B cell (primary cell): ENCODE measurements around the gene INPP5B. TPM values are rescaled to one million over a fixed set of nuclear protein-coding genes. Genes with fewer than 3 reads are reported as not detected.

ENCODE experiments used
- ATAC-seq: fragments of 200-7000 bp; cut with Tn5 transposase; one replicate; pipeline ENCODE4 v1.10.0; 2021; ENCODE audit warnings: low read depth, mild to moderate bottlenecking, moderate number of reproducible peaks, moderate library complexity
- CTCF ChIA-PET: fragments of 350-600 bp; sonication (Branson Sonifier 250); formaldehyde crosslinking; loops from one replicate; lab custom pipeline; 2021; ENCODE audit warnings: antibody characterized with exemption, inconsistent platforms; lab: Charles Lee
- POLR2A ChIA-PET: fragments of 350-600 bp; sonication (Branson Sonifier 250); formaldehyde crosslinking; loops from one replicate; lab custom pipeline; 2021; ENCODE audit warnings: antibody characterized with exemption; lab: Charles Lee
- DNase-seq: peaks from one replicate; pipeline ENCODE4 v3.0.0; 2013
- H2AFZ ChIP-seq: 2 replicates; pipeline ENCODE4 v1.6.1; 2012; ENCODE audit warnings: mild to moderate bottlenecking, low read depth, low read length; ENCODE audit not compliant: insufficient read depth, poor library complexity, severe bottlenecking
- H3K27ac ChIP-seq, 2 donors: 1 replicate in 1 of 2; 2 replicates in 1 of 2; pipeline ENCODE4 v1.5.1; 2012 to 2013; ENCODE audit warnings: low read length in 2 of 2, mild to moderate bottlenecking in 2 of 2, moderate library complexity in 1 of 2
- H3K27me3 ChIP-seq, 4 experiments: fragments of 200-600 bp in 1 of 4; sonication (generic) in 1 of 4; replicated peaks in 1 of 4; 1 replicate in 2 of 4; 2 replicates in 2 of 4; pipeline versions ENCODE4 v1.6.1 to v1.7.0; 2013 to 2016; ENCODE audit warnings: low read length in 3 of 4, mild to moderate bottlenecking in 2 of 4, mixed read lengths in 1 of 4, moderate library complexity in 1 of 4; ENCODE audit not compliant: insufficient read depth in 4 of 4, control insufficient read depth in 3 of 4; ENCODE audit errors: control extremely low read depth in 1 of 4
- H3K36me3 ChIP-seq, 2 experiments: replicated peaks in 1 of 2; 1 replicate in 1 of 2; 2 replicates in 1 of 2; pipeline versions ENCODE4 v1.6.1 to v1.7.1; 2013; ENCODE audit warnings: low read length in 1 of 2; ENCODE audit not compliant: insufficient read depth in 2 of 2, control insufficient read depth in 1 of 2; ENCODE audit errors: control extremely low read depth in 1 of 2, extremely low read depth in 1 of 2
- H3K4me1 ChIP-seq, 2 donors: fragments of 200-600 bp in 1 of 2; sonication (generic) in 1 of 2; 1 replicate in 1 of 2; 2 replicates in 1 of 2; pipeline versions ENCODE4 v1.5.1 to v1.6.1; 2013 to 2017; ENCODE audit warnings: low read length in 2 of 2; ENCODE audit not compliant: control insufficient read depth in 2 of 2, insufficient read depth in 2 of 2
- H3K4me2 ChIP-seq: replicated peaks from 2 replicates; pipeline ENCODE3; 2012; ENCODE audit warnings: mild to moderate bottlenecking, low read depth, low read length; ENCODE audit not compliant: poor library complexity, severe bottlenecking
- H3K4me3 ChIP-seq, 5 experiments: fragments of 200-600 bp in 1 of 5; sonication (generic) in 1 of 5; 1 replicate in 3 of 5; 2 replicates in 2 of 5; pipeline versions ENCODE4 v1.5.1 to v1.7.0; 2011 to 2016; ENCODE audit warnings: low read length in 4 of 5, mild to moderate bottlenecking in 4 of 5, low read depth in 2 of 5, control low read depth in 1 of 5, moderate library complexity in 1 of 5; ENCODE audit not compliant: insufficient read depth in 1 of 5; ENCODE audit errors: control extremely low read depth in 1 of 5, extremely low read depth in 1 of 5
- H3K79me2 ChIP-seq: fragments of 200-600 bp; sonication (generic); one replicate; pipeline ENCODE4 v1.6.0; 2016; ENCODE audit warnings: low read length; ENCODE audit not compliant: control insufficient read depth, insufficient read depth
- H3K9ac ChIP-seq: fragments of 200-600 bp; sonication (generic); 2 replicates; pipeline ENCODE4 v1.6.1; 2017; ENCODE audit warnings: mild to moderate bottlenecking, low read length, moderate library complexity
- H3K9me3 ChIP-seq, 3 donors: one replicate each; pipeline versions ENCODE4 v1.6.1 to v1.7.1; 2013; ENCODE audit warnings: low read length in 2 of 3; ENCODE audit not compliant: control insufficient read depth in 2 of 3, insufficient read depth in 1 of 3; ENCODE audit errors: control extremely low read depth in 1 of 3
- H4K20me1 ChIP-seq: 2 replicates; pipeline ENCODE4 v1.6.0; 2012; ENCODE audit warnings: mild to moderate bottlenecking, low read length; ENCODE audit not compliant: insufficient read depth, control insufficient read depth, poor library complexity, severe bottlenecking
- H3K27ac Mint-ChIP-seq: one replicate; pipeline ENCODE4 v1.8.0; 2021; ENCODE audit warnings: mixed read lengths
- H3K27me3 Mint-ChIP-seq: one replicate; pipeline ENCODE4 v1.8.0; 2021; ENCODE audit warnings: mixed read lengths
- H3K4me1 Mint-ChIP-seq: one replicate; pipeline ENCODE4 v1.8.0; 2021; ENCODE audit warnings: mixed read lengths
- H3K4me3 Mint-ChIP-seq: one replicate; pipeline ENCODE4 v1.8.0; 2021; ENCODE audit warnings: mixed read lengths
- H3K9me3 Mint-ChIP-seq: one replicate; pipeline ENCODE4 v1.8.0; 2022; ENCODE audit warnings: mixed read lengths; ENCODE audit not compliant: insufficient read depth
- CTCF ChIP-seq: fragments of 200-600 bp; IDR thresholded peaks from one replicate; pipeline ENCODE4 v1.8.0; 2022; ENCODE audit warnings: antibody characterized with exemption, mild to moderate bottlenecking
- EZH2 ChIP-seq: IDR thresholded peaks from 2 replicates; pipeline ENCODE4 v1.6.1; 2012; ENCODE audit warnings: borderline replicate concordance, low read depth, mild to moderate bottlenecking, moderate library complexity, low read length; ENCODE audit not compliant: insufficient read depth, poor library complexity, severe bottlenecking
- WGBS: methylation state at CpG from one replicate; pipeline ENCODE4 v1.1.5; 2013; ENCODE audit warnings: missing lambda C conversion rate; ENCODE audit not compliant: insufficient coverage; 5-methylcytosine and 5-hydroxymethylcytosine counted together
- intact Hi-C: fragments of 100-400 bp; cut with micrococcal nuclease; formaldehyde crosslinking; loops from one replicate; pipeline ENCODE4 v1.10.0; 2022
- polyA plus RNA-seq: library from polyadenylated mRNA; depleted of rRNA; stranded (reverse); fragments of >200 nt; gene quantifications from 2 replicates; pipeline ENCODE4 v1.2.3, GENCODE V29; 2012
- total RNA-seq, 2 donors: library from RNA; stranded (reverse); fragments of 120-200 nt in 1 of 2; gene quantifications; 1 replicate in 1 of 2; 2 replicates in 1 of 2; pipeline versions ENCODE4 v1.2.3 to v1.2.4, GENCODE V29; 2013 to 2022

Gene INPP5B
- total and polyA plus RNA-seq, 2 donors (not counting 1 experiment from before 2014, with no cell fraction given) = 45.4 to 63.3 TPM

DNA sequence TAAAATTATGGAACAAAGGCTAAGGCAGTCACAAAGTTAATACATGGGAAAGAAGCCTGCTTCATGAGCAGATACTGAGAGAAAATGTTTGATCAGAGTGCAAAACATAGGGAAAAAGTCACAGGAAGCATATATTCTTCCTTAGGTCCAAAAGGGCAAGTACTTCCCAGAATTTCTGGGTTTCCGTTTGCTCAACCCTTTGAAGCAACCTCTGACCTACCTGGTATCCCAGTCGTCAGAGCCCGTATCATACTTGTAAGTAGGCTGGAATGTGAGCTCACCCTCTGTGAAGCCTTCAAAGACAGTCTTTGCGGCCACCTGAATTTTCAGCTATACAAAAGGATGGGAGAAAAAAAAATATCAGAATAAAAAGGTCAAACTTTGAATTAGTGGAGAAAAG is 67.0 kb downstream of the INPP5B start:
- POLR2A ChIA-PET = no interaction called here
- no peaks in the 10 kb centered on the region for H3K27me3 Mint-ChIP-seq

DNA sequence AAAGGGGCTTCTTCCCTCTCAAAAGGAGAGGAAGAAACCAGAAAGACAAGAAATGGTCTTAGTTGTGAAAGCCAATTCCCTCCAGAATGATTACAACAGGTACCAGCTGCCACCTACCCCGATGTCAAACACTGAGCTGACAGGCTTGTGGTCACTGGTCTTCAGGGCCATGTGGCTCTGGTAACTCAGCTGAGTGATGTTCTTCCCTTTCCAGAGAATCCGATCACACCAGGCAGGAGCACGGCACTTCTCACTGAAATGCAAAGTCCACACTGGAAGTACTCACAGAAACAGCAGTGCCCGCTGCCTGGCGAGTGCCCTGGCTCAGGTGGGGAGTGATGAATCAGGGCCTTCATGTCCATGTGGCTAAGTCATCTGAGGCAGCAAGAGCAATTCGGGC is 68.8 kb downstream of the INPP5B start:
- no peaks in the 10 kb centered on the region for H3K4me1 Mint-ChIP-seq
- ATAC-seq = no peak
- TF ChIP-seq EZH2 (no peak), CTCF (no peak)
- no peak overlapping the region for H3K4me3 Mint-ChIP-seq
- WGBS = 96% methylated on average over 4 of the region's 6 CpGs
- Histone ChIP-seq H3K27me3 (no peaks in the 10 kb centered on the region), H3K9me3 (no peaks in the 10 kb centered on the region), H3K9ac (no peak overlapping the region), H3K79me2 (no peaks in the 10 kb centered on the region), H4K20me1 (no peaks in the 10 kb centered on the region), H3K36me3 (peaks cover 11 to 70% of the 10 kb centered on the region in 2 experiments), H3K27ac (no peak overlapping the region), H3K4me2 (no peak overlapping the region), H2AFZ (no peak overlapping the region), H3K4me3 (no peak overlapping the region), H3K4me1 (no peaks in the 10 kb centered on the region)
- H3K27me3 Mint-ChIP-seq = no peaks in the 10 kb centered on the region
- ChIA-PET CTCF (interaction anchor here (1.0 to 1.5 kb wide), 2 partner anchors 17 to 18 kb away, joined by 3 read pairs; no protein-coding TSS in a partner anchor), POLR2A (no interaction called here)
- H3K27ac Mint-ChIP-seq = no peak overlapping the region
- intact Hi-C loops = no loop called here
- DNase-seq = no peak
- H3K9me3 Mint-ChIP-seq = no peaks in the 10 kb centered on the region

More for the DNA sequence above, 67.0 kb downstream of the INPP5B start:
- CTCF ChIA-PET = interaction anchor here (1.7 kb wide), 1 partner anchor 10 kb away, joined by 5 read pairs; no protein-coding TSS in a partner anchor
- no peaks in the 10 kb centered on the region for H3K9me3 ChIP-seq
- Mint-ChIP-seq H3K9me3 (no peaks in the 10 kb centered on the region), H3K4me1 (peaks cover 6% of the 10 kb centered on the region), H3K27ac (no peak overlapping the region), H3K4me3 (no peak overlapping the region)
- no peak overlapping the region for H3K9ac ChIP-seq
- no peaks in the 10 kb centered on the region for H3K4me1 ChIP-seq
- no peak overlapping the region for H2AFZ ChIP-seq
- DNase-seq = no peak
- H3K4me3 ChIP-seq = no peak overlapping the region
- WGBS = 100% methylated on average over 1 of the region's 4 CpGs
- H4K20me1 ChIP-seq = no peaks in the 10 kb centered on the region
- no peaks in the 10 kb centered on the region for H3K79me2 ChIP-seq
- no peak overlapping the region for H3K4me2 ChIP-seq
- H3K27ac ChIP-seq = no peak overlapping the region
- TF ChIP-seq EZH2 = no peak
- TF ChIP-seq CTCF = no peak
- H3K27me3 ChIP-seq = no peaks in the 10 kb centered on the region
- H3K36me3 ChIP-seq = peaks cover 6 to 60% of the 10 kb centered on the region in 2 experiments
- ATAC-seq = no peak
- intact Hi-C loops = no loop called here
